Activated CD4-positive, alpha-beta T cell treated with anti-CD3 and anti-CD28 coated beads, Interleukin-2, amount 10 ng/mL, durations not matched to agents 24 days and 14 days (primary cell): ENCODE measurements around the gene EPB41L4A. TPM values are rescaled to one million over a fixed set of nuclear protein-coding genes. Genes with fewer than 3 reads are reported as not detected.
"Not testable (repeated sequence)": the region's sequence is repeated elsewhere in the genome, so short reads cannot be mapped to it uniquely, and the experiment has no call there.

Source experiments
- DNase-seq: peaks from one replicate; pipeline ENCODE4 v3.0.0; 2022
- H3K27ac Mint-ChIP-seq: one replicate; pipeline ENCODE4 v1.8.0; 2022; ENCODE audit warnings: mild to moderate bottlenecking, mixed read lengths
- H3K27me3 Mint-ChIP-seq: one replicate; pipeline ENCODE4 v1.8.0; 2022; ENCODE audit warnings: mixed read lengths
- H3K36me3 Mint-ChIP-seq: one replicate; pipeline ENCODE4 v1.8.0; 2022; ENCODE audit warnings: low read depth, mild to moderate bottlenecking, mixed read lengths
- H3K4me1 Mint-ChIP-seq: one replicate; pipeline ENCODE4 v1.8.0; 2021; ENCODE audit warnings: mixed read lengths
- H3K4me3 Mint-ChIP-seq: one replicate; pipeline ENCODE4 v1.8.0; 2022; ENCODE audit warnings: mild to moderate bottlenecking, moderate library complexity, mixed read lengths
- H3K9me3 Mint-ChIP-seq: one replicate; pipeline ENCODE4 v1.8.0; 2021; ENCODE audit warnings: mixed read lengths
- intact Hi-C: fragments of 100-400 bp; cut with micrococcal nuclease; formaldehyde crosslinking; loops from one replicate; pipeline ENCODE4 v1.15.1; 2023
- total RNA-seq: library from RNA; stranded (reverse); gene quantifications from 2 replicates; pipeline ENCODE4 v1.2.3, GENCODE V29; 2022

The EPB41L4A gene
- total RNA-seq, 1 donor from 2014 or later, result not detected

DNA sequence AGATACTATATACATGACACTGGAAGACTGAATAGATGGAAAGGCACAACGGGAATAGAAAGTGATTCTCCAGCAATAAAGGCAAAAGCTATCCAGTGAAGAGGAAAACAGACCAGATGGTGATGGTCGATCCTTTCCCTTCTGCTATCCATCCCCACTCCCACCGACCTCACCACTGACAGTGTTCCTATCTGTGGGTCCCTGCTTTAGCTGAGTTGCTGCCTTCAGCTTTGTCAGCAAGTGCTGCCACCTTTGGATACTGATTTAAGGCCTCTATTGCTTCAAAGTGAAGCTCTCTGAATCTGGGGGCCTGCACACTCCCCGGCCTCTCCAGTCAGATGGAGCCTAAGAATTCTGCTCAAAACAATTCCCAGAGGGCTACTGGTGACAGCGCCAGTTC is 32.3 kb downstream of the EPB41L4A start:
- no peak for DNase-seq
- Mint-ChIP-seq H3K27me3 (peaks cover 2% of the 10 kb centered on the region), H3K9me3 (no peaks in the 10 kb centered on the region), H3K36me3 (no peaks in the 10 kb centered on the region), H3K27ac (no peak overlapping the region), H3K4me1 (no peaks in the 10 kb centered on the region), H3K4me3 (no peak overlapping the region)
- intact Hi-C loops, result no loop called here

DNA sequence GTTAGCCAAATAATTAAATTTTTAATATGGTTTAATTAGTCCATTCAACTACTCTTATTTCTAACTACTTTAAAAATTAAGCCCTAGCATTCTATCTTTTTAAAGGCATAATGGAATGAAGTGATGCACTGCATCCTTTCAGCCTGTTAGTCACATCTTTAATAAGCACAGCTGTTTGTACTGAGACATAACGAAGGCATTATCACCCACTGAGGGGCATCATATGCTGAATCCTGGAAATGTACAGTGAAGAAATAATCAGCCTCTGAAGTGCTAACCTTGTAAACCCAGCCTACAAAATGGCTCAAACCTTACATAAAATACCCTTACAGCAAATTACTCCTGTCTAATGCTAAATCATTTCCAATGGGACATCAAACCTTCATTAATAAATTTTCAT is 33.1 kb downstream of the EPB41L4A start:
- DNase-seq, result no peak
- Mint-ChIP-seq H3K27me3 (peaks cover 2% of the 10 kb centered on the region), H3K4me3 (no peak overlapping the region), H3K9me3 (no peaks in the 10 kb centered on the region), H3K27ac (no peak overlapping the region), H3K4me1 (no peaks in the 10 kb centered on the region), H3K36me3 (no peaks in the 10 kb centered on the region)
- intact Hi-C loops, result no loop called here

DNA sequence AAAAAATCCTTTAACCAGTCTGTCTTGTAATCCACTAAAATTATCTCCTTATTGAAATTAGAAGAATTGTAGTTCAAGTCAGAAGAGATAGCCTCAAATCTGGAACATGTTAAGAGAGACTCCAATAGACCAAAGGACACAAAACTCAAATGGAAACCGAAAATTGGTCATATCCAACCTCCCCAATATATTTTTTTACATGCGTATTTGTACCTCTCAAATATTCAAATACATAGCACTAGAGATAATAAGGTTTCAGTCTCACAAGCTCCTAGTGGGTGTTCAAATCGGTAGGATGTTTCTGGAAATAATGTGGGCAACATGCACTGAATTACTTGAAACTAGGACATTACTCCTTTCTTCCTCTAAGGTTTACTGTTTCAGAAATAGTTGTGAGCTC is 33.5 kb downstream of the EPB41L4A start:
- no peaks in the 10 kb centered on the region for H3K9me3 Mint-ChIP-seq
- no peak overlapping the region for H3K4me3 Mint-ChIP-seq
- H3K27me3 Mint-ChIP-seq, result peaks cover 2% of the 10 kb centered on the region
- no peak overlapping the region for H3K27ac Mint-ChIP-seq
- H3K36me3 Mint-ChIP-seq, result no peaks in the 10 kb centered on the region
- intact Hi-C loops, result no loop called here
- DNase-seq, result no peak
- no peaks in the 10 kb centered on the region for H3K4me1 Mint-ChIP-seq

DNA sequence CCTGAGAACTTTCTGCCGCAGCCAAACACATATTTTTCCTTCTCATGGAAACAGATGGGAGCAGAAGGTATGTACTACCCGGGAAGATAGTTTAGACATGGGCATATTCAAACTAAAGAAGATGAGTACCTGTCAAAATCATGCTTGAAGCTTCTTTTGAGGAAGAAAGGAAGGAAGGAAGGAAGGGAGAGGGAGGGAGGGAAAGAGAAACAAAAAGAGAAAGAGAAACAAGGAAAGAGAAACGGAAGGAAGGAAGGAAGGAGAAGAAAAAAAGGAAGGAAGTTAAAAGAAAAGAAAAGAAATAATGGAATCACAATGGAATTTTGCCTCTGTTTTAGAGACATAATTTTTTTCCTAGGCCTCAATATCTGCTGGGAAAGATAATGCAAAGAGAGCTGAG is 34.6 kb downstream of the EPB41L4A start:
- DNase-seq, result no peak
- no peaks in the 10 kb centered on the region for H3K4me1 Mint-ChIP-seq
- H3K36me3 Mint-ChIP-seq, result no peaks in the 10 kb centered on the region
- no peak overlapping the region for H3K27ac Mint-ChIP-seq
- no peak overlapping the region for H3K4me3 Mint-ChIP-seq
- peaks cover 2% of the 10 kb centered on the region for H3K27me3 Mint-ChIP-seq
- intact Hi-C loops, result no loop called here
- H3K9me3 Mint-ChIP-seq, result no peaks in the 10 kb centered on the region

DNA sequence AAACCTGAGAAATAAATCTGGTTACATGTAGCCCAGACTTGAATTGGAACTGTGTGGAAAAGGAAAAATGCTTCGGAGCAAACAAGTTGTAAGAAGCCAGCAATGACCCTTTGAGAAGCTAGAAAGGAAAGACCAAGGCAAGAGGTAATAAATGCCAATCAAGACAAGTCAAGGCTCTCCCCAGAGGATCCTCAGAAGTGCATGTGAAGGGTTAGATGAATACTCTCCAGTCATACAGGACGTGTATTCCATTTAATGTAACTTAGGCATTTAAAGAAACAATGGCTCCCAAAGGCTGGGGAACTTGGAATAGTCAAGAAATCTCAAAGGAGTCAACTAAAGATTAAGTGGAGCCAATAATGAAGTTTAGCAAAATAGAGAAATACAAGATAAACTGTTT is 36.2 kb downstream of the EPB41L4A start:
- Mint-ChIP-seq H3K27ac (no peak overlapping the region), H3K4me1 (no peaks in the 10 kb centered on the region), H3K36me3 (no peaks in the 10 kb centered on the region), H3K4me3 (no peak overlapping the region), H3K27me3 (peaks cover 2% of the 10 kb centered on the region), H3K9me3 (no peaks in the 10 kb centered on the region)
- intact Hi-C loops, result no loop called here
- no peak for DNase-seq

DNA sequence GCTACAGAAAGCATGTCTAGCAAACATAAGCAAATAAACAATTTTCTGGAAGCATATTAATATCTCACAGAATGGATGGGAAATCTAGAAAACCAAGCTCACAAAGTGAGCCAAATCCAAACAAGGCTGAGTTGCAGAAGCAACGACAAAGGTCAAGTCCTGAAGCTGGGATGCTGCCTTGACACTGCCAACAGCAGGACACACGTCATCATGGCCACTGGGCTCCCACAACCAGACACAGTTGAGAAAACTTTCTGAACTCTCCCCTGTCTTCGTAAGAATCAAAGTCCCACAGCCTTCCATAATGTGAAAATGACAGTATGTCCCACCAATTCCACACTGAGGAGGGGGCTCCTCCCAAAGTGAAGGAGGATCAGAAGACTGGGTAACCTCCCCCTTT is 37.6 kb downstream of the EPB41L4A start:
- Mint-ChIP-seq H3K36me3 (no peaks in the 10 kb centered on the region), H3K27me3 (peaks cover 5% of the 10 kb centered on the region), H3K27ac (no peak overlapping the region), H3K4me3 (no peak overlapping the region), H3K9me3 (no peaks in the 10 kb centered on the region), H3K4me1 (no peaks in the 10 kb centered on the region)
- no peak for DNase-seq
- intact Hi-C loops, result no loop called here

DNA sequence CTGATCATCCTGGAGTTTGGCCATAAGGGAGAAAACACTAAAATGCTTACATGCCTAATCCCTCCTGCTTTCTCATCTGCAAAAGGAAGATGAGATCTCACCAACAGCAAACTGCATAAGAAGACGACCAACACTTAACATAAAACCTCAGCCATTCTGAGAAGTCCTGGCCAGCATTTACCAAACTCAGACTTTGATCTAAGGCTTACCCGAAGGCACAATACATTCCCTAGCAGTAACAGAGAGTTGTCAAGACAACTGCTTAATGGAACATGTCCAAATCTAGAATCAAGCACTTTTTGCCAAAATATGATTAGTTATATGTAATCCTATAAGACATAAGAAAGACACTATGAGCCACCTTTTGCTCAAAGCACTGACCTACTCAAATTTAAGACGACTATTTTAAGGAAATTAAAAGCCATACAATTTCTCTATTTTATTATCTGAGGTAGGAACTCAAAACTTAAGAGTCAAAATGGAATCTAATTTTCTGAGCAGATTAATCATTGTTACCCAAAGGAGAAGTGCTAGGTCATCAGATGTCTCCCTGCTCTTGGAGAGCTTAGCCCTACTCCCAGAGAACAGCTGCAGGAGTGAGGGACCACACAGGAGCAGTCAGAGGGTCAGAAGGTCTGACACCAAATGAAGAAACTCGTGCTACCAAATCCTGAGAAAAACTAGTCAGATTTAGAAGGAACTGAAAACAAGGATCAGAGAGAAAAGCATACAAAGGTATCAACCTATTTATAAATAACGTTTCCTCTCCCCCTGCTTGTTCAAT is 39.3 kb downstream of the EPB41L4A start:
- no peak overlapping the region for H3K4me3 Mint-ChIP-seq
- peaks cover 5% of the 10 kb centered on the region for H3K27me3 Mint-ChIP-seq
- H3K9me3 Mint-ChIP-seq, result no peaks in the 10 kb centered on the region
- intact Hi-C loops, result no loop called here
- no peak overlapping the region for H3K27ac Mint-ChIP-seq
- no peak for DNase-seq
- no peaks in the 10 kb centered on the region for H3K36me3 Mint-ChIP-seq
- H3K4me1 Mint-ChIP-seq, result no peaks in the 10 kb centered on the region

DNA sequence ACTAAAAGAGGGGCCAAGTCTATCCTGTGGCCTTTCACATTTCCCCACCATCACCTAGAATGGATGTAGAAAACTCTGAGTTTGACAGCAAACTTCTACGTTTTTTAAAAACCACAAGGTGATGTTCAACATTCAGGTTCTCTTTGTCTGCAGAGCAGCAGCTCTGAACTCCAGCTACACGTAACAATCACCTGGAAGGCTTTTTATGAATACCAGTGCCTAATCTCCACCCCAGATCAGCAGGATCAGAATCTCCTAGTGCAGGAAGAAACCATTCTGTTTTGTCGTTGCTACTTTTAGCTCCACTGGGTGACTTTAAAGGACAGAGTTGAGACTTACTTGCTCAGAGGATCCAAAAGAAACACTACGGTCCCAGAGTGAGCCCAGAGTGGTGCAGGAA is 44.3 kb downstream of the EPB41L4A start:
- peaks cover 5% of the 10 kb centered on the region for H3K27me3 Mint-ChIP-seq
- intact Hi-C loops, result no loop called here
- H3K9me3 Mint-ChIP-seq, result no peaks in the 10 kb centered on the region

DNA sequence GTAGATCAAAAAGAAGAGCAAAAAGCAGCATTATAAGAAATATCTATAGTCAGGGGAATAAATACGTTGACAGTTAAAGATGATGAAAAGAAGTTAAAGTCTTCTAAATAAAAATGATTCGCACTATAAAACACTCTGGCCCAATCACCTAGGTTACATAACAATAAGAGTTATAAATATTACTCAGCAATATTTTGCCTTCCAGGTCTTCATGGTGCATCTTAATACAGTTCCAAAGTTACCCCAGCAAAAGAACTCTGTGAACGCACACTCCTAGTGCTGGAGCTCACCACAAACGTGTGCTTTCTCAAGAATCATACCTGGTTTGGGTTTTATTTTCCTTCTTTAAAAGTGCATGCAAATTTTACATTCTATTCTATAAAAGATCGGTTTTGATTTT is 44.7 kb downstream of the EPB41L4A start:
- no peaks in the 10 kb centered on the region for H3K9me3 Mint-ChIP-seq
- intact Hi-C loops, result no loop called here
- H3K27me3 Mint-ChIP-seq, result peaks cover 5% of the 10 kb centered on the region
- no peak for DNase-seq
- H3K4me3 Mint-ChIP-seq, result no peak overlapping the region
- no peaks in the 10 kb centered on the region for H3K36me3 Mint-ChIP-seq
- H3K27ac Mint-ChIP-seq, result no peak overlapping the region
- H3K4me1 Mint-ChIP-seq, result no peaks in the 10 kb centered on the region

More for the DNA sequence above, 44.3 kb downstream of the EPB41L4A start:
- no peak for DNase-seq
- no peak overlapping the region for H3K27ac Mint-ChIP-seq
- no peak overlapping the region for H3K4me3 Mint-ChIP-seq
- no peaks in the 10 kb centered on the region for H3K4me1 Mint-ChIP-seq
- no peaks in the 10 kb centered on the region for H3K36me3 Mint-ChIP-seq

DNA sequence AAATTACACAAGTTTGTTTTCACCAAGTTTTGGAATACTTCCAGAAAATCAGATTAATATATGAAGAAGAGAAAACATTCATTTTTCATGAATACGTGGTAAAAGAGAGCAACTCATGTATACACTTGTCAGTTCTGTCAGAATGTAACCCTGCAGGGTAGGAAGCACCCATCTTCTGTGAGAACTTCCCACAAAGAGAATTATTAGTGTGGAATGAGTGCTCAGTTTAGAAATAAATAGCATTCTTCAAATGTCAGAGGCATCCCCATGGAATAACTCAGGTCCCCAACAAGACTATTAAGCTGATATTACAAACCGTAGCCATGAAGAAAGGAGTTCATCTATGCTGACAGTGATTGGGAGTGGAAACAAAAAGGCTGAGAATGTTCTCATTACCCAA is 45.2 kb downstream of the EPB41L4A start:
- Mint-ChIP-seq H3K27me3 (peaks cover 5% of the 10 kb centered on the region), H3K27ac (no peak overlapping the region), H3K36me3 (no peaks in the 10 kb centered on the region), H3K4me1 (no peaks in the 10 kb centered on the region), H3K9me3 (no peaks in the 10 kb centered on the region), H3K4me3 (no peak overlapping the region)
- intact Hi-C loops, result no loop called here
- no peak for DNase-seq

DNA sequence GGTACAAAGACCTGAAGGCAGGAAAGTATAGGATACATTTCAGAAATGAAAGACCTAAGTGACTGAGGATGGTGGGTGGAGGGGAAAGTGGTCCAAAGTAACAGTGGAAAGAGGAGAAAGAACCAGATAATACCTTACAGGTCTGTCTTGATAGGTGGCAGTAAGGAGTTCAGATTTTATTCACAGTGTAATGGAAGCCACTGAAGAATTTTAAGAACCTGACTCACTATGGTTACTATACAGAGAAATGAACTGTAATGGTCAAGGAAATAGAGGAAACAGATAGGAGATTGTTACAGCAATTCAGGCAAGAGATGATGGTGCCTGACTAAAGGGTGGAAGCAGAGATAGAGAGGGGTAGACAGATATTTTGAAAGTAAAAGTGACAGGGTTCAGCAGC is 46.5 kb downstream of the EPB41L4A start:
- no peaks in the 10 kb centered on the region for H3K36me3 Mint-ChIP-seq
- no peak for DNase-seq
- no peak overlapping the region for H3K4me3 Mint-ChIP-seq
- H3K27ac Mint-ChIP-seq, result no peak overlapping the region
- intact Hi-C loops, result no loop called here
- no peaks in the 10 kb centered on the region for H3K9me3 Mint-ChIP-seq
- H3K27me3 Mint-ChIP-seq, result peaks cover 3% of the 10 kb centered on the region
- no peaks in the 10 kb centered on the region for H3K4me1 Mint-ChIP-seq

DNA sequence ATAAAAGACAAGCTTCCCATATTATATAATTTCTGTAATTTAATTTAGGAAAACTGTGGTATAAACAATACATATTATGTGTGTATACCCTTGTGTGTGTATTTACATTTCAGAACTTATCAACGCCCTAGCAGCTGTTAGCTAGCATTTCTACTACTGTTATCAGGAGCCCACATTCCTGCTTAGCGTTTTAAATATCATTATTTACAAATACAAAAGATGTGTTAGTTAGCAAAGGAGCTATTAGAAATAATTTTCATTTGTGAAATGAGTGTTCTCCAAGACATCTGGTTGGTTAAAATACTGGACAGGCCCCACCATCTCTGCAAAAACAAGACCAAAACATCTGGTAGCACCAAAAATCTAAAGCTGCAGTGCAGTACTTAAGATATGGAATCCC is 48.0 kb downstream of the EPB41L4A start:
- H3K27ac Mint-ChIP-seq, result no peak overlapping the region
- no peak for DNase-seq
- H3K27me3 Mint-ChIP-seq, result peaks cover 2% of the 10 kb centered on the region
- H3K9me3 Mint-ChIP-seq, result no peaks in the 10 kb centered on the region
- H3K36me3 Mint-ChIP-seq, result no peaks in the 10 kb centered on the region
- H3K4me1 Mint-ChIP-seq, result no peaks in the 10 kb centered on the region
- H3K4me3 Mint-ChIP-seq, result no peak overlapping the region
- intact Hi-C loops, result no loop called here

DNA sequence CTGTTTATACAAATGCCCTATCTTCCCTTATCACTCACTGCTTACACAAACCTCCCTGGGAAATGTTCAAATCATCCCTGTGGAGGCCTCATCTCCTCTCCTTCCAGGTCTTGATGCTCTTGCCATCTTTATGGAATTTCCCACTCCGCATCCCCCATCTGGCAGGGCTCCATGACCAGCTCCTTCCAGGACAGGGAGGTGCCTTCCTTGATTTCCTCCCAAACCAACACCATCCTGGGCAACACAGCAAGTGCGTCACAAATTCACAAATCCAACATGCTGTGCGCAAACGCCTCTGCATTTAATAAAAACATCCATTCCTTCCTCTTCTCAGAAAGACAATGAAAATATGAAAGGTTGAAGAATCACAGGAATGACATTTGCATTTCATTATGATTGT is 51.7 kb downstream of the EPB41L4A start:
- H3K4me1 Mint-ChIP-seq, result no peaks in the 10 kb centered on the region
- no peaks in the 10 kb centered on the region for H3K36me3 Mint-ChIP-seq
- no peak for DNase-seq
- no peak overlapping the region for H3K27ac Mint-ChIP-seq
- no peak overlapping the region for H3K4me3 Mint-ChIP-seq
- no peaks in the 10 kb centered on the region for H3K27me3 Mint-ChIP-seq
- intact Hi-C loops, result no loop called here
- H3K9me3 Mint-ChIP-seq, result no peaks in the 10 kb centered on the region

DNA sequence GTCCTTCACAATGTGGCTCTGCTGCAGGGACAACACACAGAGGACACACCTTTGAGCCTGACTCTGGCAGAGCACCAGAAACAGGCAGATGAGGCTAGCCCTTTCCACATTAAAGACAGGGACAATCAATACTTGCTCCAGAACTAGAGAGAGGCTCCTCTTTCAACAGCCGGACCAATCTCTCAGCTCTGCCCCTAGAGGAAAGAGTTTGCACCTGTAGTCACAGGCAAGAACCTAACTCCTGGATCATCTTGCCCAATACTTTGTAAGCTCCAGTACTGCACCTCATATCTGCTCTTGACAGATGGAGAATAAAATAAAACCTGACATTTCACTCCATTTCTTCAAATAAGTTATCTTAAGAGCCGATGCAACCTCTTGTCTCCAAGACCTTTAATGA is 52.1 kb downstream of the EPB41L4A start:
- DNase-seq, result no peak
- no peak overlapping the region for H3K27ac Mint-ChIP-seq
- no peaks in the 10 kb centered on the region for H3K36me3 Mint-ChIP-seq
- intact Hi-C loops, result no loop called here
- no peaks in the 10 kb centered on the region for H3K9me3 Mint-ChIP-seq
- H3K4me3 Mint-ChIP-seq, result no peak overlapping the region
- H3K4me1 Mint-ChIP-seq, result no peaks in the 10 kb centered on the region
- H3K27me3 Mint-ChIP-seq, result no peaks in the 10 kb centered on the region

DNA sequence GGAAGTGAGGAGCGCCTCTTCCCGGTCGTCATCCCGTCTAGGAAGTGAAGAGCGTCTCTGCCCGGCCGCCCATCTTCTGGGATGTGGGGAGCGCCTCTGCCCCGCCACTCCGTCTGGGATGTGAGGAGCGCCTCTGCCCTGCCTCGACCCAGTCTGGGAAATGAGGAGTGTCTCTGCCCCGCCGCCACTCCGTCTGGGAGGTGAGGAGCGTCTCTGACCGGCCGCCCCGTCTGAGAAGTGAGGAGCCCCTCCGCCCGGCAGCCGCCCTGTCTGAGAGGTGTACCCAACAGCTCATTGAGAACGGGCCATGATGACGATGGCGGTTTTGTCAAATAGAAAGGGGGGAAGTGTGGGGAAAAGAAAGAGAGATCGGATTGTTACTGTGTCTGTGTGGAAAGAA is 58.3 kb downstream of the EPB41L4A start:
- intact Hi-C loops, H3K27ac Mint-ChIP-seq: not testable (repeated sequence)

More for the DNA sequence above, 58.3 kb downstream of the EPB41L4A start:
- H3K27me3 Mint-ChIP-seq, H3K9me3 Mint-ChIP-seq, DNase-seq, H3K4me3 Mint-ChIP-seq, H3K36me3 Mint-ChIP-seq, H3K4me1 Mint-ChIP-seq: not testable (repeated sequence)
